Hepatic stellate cell (primary cell): ENCODE data around the gene NKAIN2.
"Not testable (repeated sequence)": the region's sequence is repeated elsewhere in the genome, so short reads cannot be mapped to it uniquely, and the experiment has no call there.

Source experiments
- DNase-seq: peaks from one replicate; pipeline ENCODE4 v3.0.0; 2011; ENCODE audit warnings: low spot score

The NKAIN2 gene

GRCh38 chr6:124679387-124679786 lies 875.7 kb downstream of the NKAIN2 start:
- DNase-seq: no peak

GRCh38 chr6:124682751-124683150 lies 879.1 kb downstream of the NKAIN2 start:
- DNase-seq: no peak

GRCh38 chr6:124683507-124683906 lies 879.8 kb downstream of the NKAIN2 start:
- DNase-seq: no peak

GRCh38 chr6:124684621-124685020 lies 881.0 kb downstream of the NKAIN2 start:
- DNase-seq: no peak

GRCh38 chr6:124688369-124688768 lies 884.7 kb downstream of the NKAIN2 start:
- DNase-seq: no peak

GRCh38 chr6:124694139-124694705 lies 890.6 kb downstream of the NKAIN2 start:
- DNase-seq: no peak

GRCh38 chr6:124699038-124699437 lies 895.4 kb downstream of the NKAIN2 start:
- DNase-seq: no peak

- no peak for DNase-seq
Measured at GRCh38 chr6:124703541-124703940, 899.9 kb downstream of the NKAIN2 start.

GRCh38 chr6:124712532-124712931 lies 908.9 kb downstream of the NKAIN2 start:
- not testable (repeated sequence) for DNase-seq

GRCh38 chr6:124714728-124715127 lies 911.1 kb downstream of the NKAIN2 start:
- no peak for DNase-seq

GRCh38 chr6:124719913-124720312 lies 916.2 kb downstream of the NKAIN2 start:
- DNase-seq: no peak

- no peak for DNase-seq
Measured at GRCh38 chr6:124721331-124721730, 917.7 kb downstream of the NKAIN2 start.

GRCh38 chr6:124722141-124722878 lies 918.6 kb downstream of the NKAIN2 start:
- no peak for DNase-seq

- no peak for DNase-seq
Measured at GRCh38 chr6:124723671-124724070, 920.0 kb downstream of the NKAIN2 start.

- not testable (repeated sequence) for DNase-seq
Measured at GRCh38 chr6:124737804-124738203, 934.1 kb downstream of the NKAIN2 start.

GRCh38 chr6:124738482-124738881 lies 934.8 kb downstream of the NKAIN2 start:
- DNase-seq: no peak

GRCh38 chr6:124741341-124741740 lies 937.7 kb downstream of the NKAIN2 start:
- DNase-seq: no peak

- DNase-seq: no peak
Measured at GRCh38 chr6:124742971-124743370, 939.3 kb downstream of the NKAIN2 start.

GRCh38 chr6:124743420-124743819 lies 939.8 kb downstream of the NKAIN2 start:
- DNase-seq: no peak

- DNase-seq: no peak
Measured at GRCh38 chr6:124747349-124747748, 943.7 kb downstream of the NKAIN2 start.

GRCh38 chr6:124748778-124749177 lies 945.1 kb downstream of the NKAIN2 start:
- DNase-seq: no peak

GRCh38 chr6:124753001-124753400 lies 949.3 kb downstream of the NKAIN2 start:
- no peak for DNase-seq

GRCh38 chr6:124753562-124754105 lies 950.0 kb downstream of the NKAIN2 start:
- no peak for DNase-seq

GRCh38 chr6:124755321-124755720 lies 951.7 kb downstream of the NKAIN2 start:
- DNase-seq: no peak
